Natural killer cell (primary cell): Measurements from ENCODE around the gene PTP4A1. TPM values are rescaled to one million over a fixed set of nuclear protein-coding genes. Genes with fewer than 3 reads are reported as not detected.

Experiments
- ATAC-seq, 3 donors: fragments of 150-1000 bp in 2 of 3; fragments of 200-7000 bp in 1 of 3; cut with Tn5 transposase; 1 replicate in 1 of 3; 2 replicates in 2 of 3; pipeline ENCODE4 v1.10.0; 2021; ENCODE audit warnings: mild to moderate bottlenecking in 2 of 3, moderate library complexity in 2 of 3
- DNase-seq, 2 donors: peaks; one replicate each; pipeline versions ENCODE4 v3.0.0 to v3.0.0-alpha.2; 2013 to 2021; ENCODE audit warnings: mixed read lengths in 1 of 2
- H3K27ac ChIP-seq: one replicate; pipeline ENCODE4 v1.5.1; 2013; ENCODE audit warnings: mild to moderate bottlenecking, low read length
- H3K27me3 ChIP-seq: one replicate; pipeline ENCODE4 v1.6.1; 2013; ENCODE audit warnings: low read length; ENCODE audit not compliant: control insufficient read depth, insufficient read depth
- H3K36me3 ChIP-seq: one replicate; pipeline ENCODE4 v1.6.1; 2013; ENCODE audit warnings: low read length; ENCODE audit not compliant: control insufficient read depth, insufficient read depth
- H3K4me1 ChIP-seq: one replicate; pipeline ENCODE4 v1.6.1; 2013; ENCODE audit warnings: low read length; ENCODE audit not compliant: control insufficient read depth, insufficient read depth
- H3K4me3 ChIP-seq: one replicate; pipeline ENCODE4 v1.5.1; 2013; ENCODE audit warnings: low read length
- H3K9me3 ChIP-seq: one replicate; pipeline ENCODE4 v1.6.1; 2013; ENCODE audit warnings: low read length; ENCODE audit not compliant: control insufficient read depth, insufficient read depth
- H3K27ac Mint-ChIP-seq, 2 donors: one replicate each; pipeline ENCODE4 v1.8.0; 2022; ENCODE audit warnings: mild to moderate bottlenecking in 2 of 2, mixed read lengths in 2 of 2, moderate library complexity in 1 of 2
- H3K27me3 Mint-ChIP-seq, 2 donors: one replicate each; pipeline ENCODE4 v1.8.0; 2022; ENCODE audit warnings: low read depth in 2 of 2, mixed read lengths in 2 of 2
- H3K36me3 Mint-ChIP-seq: one replicate; pipeline ENCODE4 v1.8.0; 2022; ENCODE audit warnings: mixed read lengths
- H3K4me1 Mint-ChIP-seq, 2 donors: one replicate each; pipeline ENCODE4 v1.8.0; 2022; ENCODE audit warnings: mixed read lengths in 2 of 2
- H3K4me3 Mint-ChIP-seq: one replicate; pipeline ENCODE4 v1.8.0; 2022; ENCODE audit warnings: mild to moderate bottlenecking, moderate library complexity, mixed read lengths
- H3K9me3 Mint-ChIP-seq, 2 donors: one replicate each; pipeline ENCODE4 v1.8.0; 2022; ENCODE audit warnings: mixed read lengths in 2 of 2
- WGBS: methylation state at CpG from one replicate; pipeline ENCODE4 v1.1.7; 2013; ENCODE audit warnings: missing lambda C conversion rate; ENCODE audit not compliant: insufficient coverage; 5-methylcytosine and 5-hydroxymethylcytosine counted together
- intact Hi-C: fragments of 100-400 bp; cut with micrococcal nuclease; formaldehyde crosslinking; loops from one replicate; pipeline ENCODE4 v1.14.2; 2022
- total RNA-seq, 4 donors: library from RNA; stranded (reverse); fragments of 120-200 nt in 1 of 4; gene quantifications; one replicate each; pipeline versions ENCODE4 v1.2.3 to v1.2.4, GENCODE V29; 2013 to 2022
- TF ChIP-seq, protein P1 (sequence below): fragments of 200-600 bp; IDR thresholded peaks from one replicate; pipeline ENCODE4 v1.8.0; 2022; ENCODE audit warnings: antibody characterized with exemption

PTP4A1 gene
- total RNA-seq, 3 donors from 2014 or later (not counting 1 experiment from before 2014, with no cell fraction given): 113 to 185 (median 130) TPM

DNA sequence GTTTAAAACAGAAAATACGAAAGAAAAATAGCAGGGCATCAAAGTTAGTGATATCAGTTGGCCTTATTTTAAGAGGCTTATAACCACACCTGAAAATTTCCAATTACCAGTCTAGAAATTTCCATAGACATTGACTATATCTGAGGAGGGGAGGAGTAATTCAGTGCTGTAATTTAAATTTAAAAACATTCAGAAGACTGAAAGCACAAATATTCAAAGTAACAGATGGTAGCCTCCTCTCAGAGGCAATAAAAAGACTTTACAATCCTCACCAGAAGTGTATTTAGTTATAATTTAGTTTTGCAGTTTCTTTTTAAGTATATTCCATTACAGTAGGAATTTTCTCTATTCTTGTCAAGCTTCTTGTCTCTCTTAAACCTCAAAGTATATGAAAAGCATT lies 18.4 kb upstream of the PTP4A1 start:
- intact Hi-C loops: no loop called here
- TF ChIP-seq, protein P1, sequence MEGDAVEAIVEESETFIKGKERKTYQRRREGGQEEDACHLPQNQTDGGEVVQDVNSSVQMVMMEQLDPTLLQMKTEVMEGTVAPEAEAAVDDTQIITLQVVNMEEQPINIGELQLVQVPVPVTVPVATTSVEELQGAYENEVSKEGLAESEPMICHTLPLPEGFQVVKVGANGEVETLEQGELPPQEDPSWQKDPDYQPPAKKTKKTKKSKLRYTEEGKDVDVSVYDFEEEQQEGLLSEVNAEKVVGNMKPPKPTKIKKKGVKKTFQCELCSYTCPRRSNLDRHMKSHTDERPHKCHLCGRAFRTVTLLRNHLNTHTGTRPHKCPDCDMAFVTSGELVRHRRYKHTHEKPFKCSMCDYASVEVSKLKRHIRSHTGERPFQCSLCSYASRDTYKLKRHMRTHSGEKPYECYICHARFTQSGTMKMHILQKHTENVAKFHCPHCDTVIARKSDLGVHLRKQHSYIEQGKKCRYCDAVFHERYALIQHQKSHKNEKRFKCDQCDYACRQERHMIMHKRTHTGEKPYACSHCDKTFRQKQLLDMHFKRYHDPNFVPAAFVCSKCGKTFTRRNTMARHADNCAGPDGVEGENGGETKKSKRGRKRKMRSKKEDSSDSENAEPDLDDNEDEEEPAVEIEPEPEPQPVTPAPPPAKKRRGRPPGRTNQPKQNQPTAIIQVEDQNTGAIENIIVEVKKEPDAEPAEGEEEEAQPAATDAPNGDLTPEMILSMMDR: no peak
- no peaks in the 10 kb centered on the region for H3K27me3 ChIP-seq
- H3K4me3 ChIP-seq: no peak overlapping the region
- Mint-ChIP-seq H3K4me3 (no peak overlapping the region), H3K4me1 (no peaks in the 10 kb centered on the region), H3K36me3 (no peaks in the 10 kb centered on the region), H3K27me3 (peaks cover 12 to 14% of the 10 kb centered on the region in 2 donors), H3K9me3 (no peaks in the 10 kb centered on the region), H3K27ac (no peak overlapping the region)
- no peak for ATAC-seq
- no peaks in the 10 kb centered on the region for H3K4me1 ChIP-seq
- no peaks in the 10 kb centered on the region for H3K9me3 ChIP-seq
- no peaks in the 10 kb centered on the region for H3K36me3 ChIP-seq
- no peak for DNase-seq
- no peak overlapping the region for H3K27ac ChIP-seq
- WGBS: 60% methylated on average over 1 of the region's 1 CpG

DNA sequence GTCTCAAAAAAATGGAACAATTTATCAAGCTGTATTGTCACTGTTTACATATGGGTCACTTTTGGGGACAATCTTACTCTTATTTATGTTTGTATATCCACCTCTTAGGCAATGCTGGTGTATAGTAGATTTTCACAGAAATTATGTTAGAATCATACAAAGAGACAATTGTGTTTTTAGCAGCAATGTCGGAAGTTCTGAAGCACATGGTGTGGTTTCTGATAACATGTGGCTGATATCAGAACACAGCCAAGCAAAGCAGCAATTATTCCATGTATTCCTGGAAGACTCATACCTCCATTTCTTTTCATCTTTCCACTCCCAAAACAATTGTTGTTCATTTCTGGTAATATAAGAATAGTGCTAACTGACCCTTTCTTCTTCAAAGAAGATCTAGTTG lies 17.5 kb upstream of the PTP4A1 start:
- no peak for ATAC-seq
- Mint-ChIP-seq H3K27me3 (peaks cover 12 to 16% of the 10 kb centered on the region in 2 donors), H3K27ac (no peak overlapping the region), H3K4me3 (no peak overlapping the region), H3K36me3 (no peaks in the 10 kb centered on the region), H3K9me3 (no peaks in the 10 kb centered on the region), H3K4me1 (no peaks in the 10 kb centered on the region)
- H3K4me3 ChIP-seq: no peak overlapping the region
- no peak overlapping the region for H3K27ac ChIP-seq
- no peak for DNase-seq
- WGBS: 92% methylated on average over 1 of the region's 1 CpG
- H3K9me3 ChIP-seq: no peaks in the 10 kb centered on the region
- H3K36me3 ChIP-seq: no peaks in the 10 kb centered on the region
- intact Hi-C loops: no loop called here
- no peaks in the 10 kb centered on the region for H3K27me3 ChIP-seq
- no peaks in the 10 kb centered on the region for H3K4me1 ChIP-seq
- TF ChIP-seq, protein P1: no peak

DNA sequence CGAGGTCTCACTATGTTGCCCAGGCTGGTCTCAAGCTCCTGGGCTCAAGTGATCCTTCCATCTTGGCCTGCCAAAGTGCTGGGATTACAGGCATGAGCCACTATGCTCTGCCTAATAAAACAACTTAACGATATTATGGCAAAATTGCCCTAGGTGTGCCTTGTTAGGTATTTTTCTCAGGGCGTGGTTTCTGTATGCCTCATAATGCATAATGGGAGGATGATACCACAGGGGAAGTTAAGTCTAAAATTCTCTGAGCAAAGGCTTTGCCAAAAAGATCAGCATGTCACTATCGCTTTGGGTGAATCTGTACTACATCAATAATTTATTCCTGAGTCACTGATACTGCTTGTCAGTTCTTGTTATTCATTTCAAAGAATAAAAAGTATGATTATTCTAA lies 15.9 kb upstream of the PTP4A1 start:
- no peak for ATAC-seq
- WGBS: 84% methylated on average over 3 of the region's 4 CpGs
- H3K27ac ChIP-seq: no peak overlapping the region
- no peaks in the 10 kb centered on the region for H3K9me3 Mint-ChIP-seq
- H3K4me3 Mint-ChIP-seq: no peak overlapping the region
- H3K9me3 ChIP-seq: no peaks in the 10 kb centered on the region
- H3K4me3 ChIP-seq: no peak overlapping the region
- TF ChIP-seq, protein P1: no peak
- no peaks in the 10 kb centered on the region for H3K27me3 ChIP-seq
- H3K4me1 Mint-ChIP-seq: no peaks in the 10 kb centered on the region
- H3K27me3 Mint-ChIP-seq: peaks cover 13 to 16% of the 10 kb centered on the region in 2 donors
- intact Hi-C loops: no loop called here
- H3K4me1 ChIP-seq: no peaks in the 10 kb centered on the region
- H3K36me3 Mint-ChIP-seq: no peaks in the 10 kb centered on the region
- H3K27ac Mint-ChIP-seq: no peak overlapping the region
- H3K36me3 ChIP-seq: no peaks in the 10 kb centered on the region
- DNase-seq: no peak

DNA sequence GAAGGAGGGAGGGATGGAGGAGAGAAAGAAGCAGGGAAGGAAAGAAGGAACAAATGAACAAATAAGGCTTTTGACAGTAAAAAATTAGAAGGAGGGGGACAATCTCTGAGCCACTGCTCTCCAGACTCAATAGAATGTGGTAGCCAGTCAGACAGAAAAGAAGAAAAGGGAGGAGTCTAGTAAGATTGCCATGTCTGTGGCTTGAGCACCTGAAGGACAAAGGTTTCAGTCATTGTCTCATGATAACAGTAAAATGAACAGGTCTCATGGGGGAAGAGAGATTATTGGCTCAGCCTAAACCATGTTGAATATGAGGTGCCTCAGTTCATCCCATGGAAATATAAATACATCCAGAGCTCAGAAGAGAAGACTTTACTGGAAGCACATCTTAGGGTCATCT lies 14.0 kb upstream of the PTP4A1 start:
- Mint-ChIP-seq H3K36me3 (no peaks in the 10 kb centered on the region), H3K9me3 (no peaks in the 10 kb centered on the region), H3K27ac (no peak overlapping the region), H3K27me3 (peaks cover 16% of the 10 kb centered on the region in 2 donors), H3K4me1 (no peaks in the 10 kb centered on the region), H3K4me3 (no peak overlapping the region)
- TF ChIP-seq, protein P1: no peak
- H3K9me3 ChIP-seq: no peaks in the 10 kb centered on the region
- no peak overlapping the region for H3K4me3 ChIP-seq
- no peak overlapping the region for H3K27ac ChIP-seq
- no peaks in the 10 kb centered on the region for H3K36me3 ChIP-seq
- no peak for DNase-seq
- intact Hi-C loops: no loop called here
- no peak for ATAC-seq
- no peaks in the 10 kb centered on the region for H3K4me1 ChIP-seq
- H3K27me3 ChIP-seq: no peaks in the 10 kb centered on the region
